ENCODE results near the gene AIF1L.
"Not testable (repeated sequence)": the region's sequence is repeated elsewhere in the genome, so short reads cannot be mapped to it uniquely, and the experiment has no call there.

The AIF1L gene

DNA sequence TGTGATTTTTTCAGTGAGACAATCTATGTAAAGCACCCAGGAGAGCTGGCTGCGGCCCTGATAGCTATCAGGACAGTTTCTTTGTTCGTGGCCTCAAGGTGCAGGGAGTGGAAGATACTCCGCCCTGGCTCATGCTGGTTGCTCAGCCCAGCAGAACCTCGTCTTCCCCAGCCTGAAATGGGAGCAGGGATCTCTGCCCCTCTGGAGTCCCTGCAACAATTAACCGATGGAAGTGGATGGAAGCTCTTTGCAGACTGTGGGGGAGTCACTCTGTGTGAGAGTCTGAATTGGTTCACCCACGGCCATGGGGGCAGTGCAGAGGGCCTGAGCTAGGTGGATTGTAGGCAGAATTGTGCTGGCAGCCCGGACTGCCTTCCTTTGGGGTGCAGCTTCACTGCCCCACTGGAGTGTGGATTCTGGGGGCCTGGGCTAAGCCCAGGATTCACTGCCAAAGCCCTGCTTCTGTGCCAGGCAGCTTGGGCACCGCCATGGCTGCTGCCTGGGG lies 2.8 kb downstream of the AIF1L start:
- DNase-seq (ENCODE audit: low read depth) = no peak

DNA sequence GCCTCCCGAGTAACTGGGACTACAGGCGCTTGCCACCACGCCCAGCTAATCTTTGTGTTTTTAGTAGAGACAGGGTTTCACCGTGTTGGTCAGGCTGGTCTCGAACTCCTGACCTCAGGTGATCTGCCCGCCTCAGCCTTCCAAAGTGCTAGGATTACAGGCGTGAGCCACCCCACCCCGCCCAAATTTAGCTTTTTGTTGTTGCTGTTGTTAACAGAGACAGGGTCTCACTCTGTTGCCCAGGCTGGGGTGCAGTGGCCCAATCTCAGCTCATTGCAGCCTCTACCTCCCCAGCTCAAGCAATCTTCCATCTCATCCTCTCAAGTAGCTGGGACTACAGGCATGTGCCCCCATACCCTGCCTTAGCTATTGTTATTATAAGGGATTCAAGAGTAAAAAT lies 3.5 kb downstream of the AIF1L start:
- DNase-seq (ENCODE audit: low read depth) = not testable (repeated sequence)

DNA sequence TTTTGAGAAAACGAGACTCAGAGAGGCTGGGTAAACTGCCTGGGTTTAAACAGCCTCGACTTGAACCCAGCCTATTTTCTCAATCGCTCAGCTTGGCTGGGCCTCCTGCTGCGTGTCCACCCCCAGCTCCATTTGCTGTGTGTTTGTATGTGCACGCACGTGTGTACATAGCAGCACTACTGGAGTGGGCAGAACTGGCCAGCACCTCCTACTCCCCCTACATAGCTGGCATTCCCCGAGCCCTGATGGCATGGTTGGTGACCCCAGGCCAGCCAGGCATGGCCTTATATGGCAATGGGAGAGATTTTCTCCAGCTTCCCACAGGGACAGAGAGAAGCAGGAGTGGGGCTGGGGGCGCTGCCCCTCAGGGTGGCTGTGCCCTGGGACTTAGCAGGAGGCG lies 4.1 kb downstream of the AIF1L start:
- DNase-seq (ENCODE audit: low read depth) = no peak

DNA sequence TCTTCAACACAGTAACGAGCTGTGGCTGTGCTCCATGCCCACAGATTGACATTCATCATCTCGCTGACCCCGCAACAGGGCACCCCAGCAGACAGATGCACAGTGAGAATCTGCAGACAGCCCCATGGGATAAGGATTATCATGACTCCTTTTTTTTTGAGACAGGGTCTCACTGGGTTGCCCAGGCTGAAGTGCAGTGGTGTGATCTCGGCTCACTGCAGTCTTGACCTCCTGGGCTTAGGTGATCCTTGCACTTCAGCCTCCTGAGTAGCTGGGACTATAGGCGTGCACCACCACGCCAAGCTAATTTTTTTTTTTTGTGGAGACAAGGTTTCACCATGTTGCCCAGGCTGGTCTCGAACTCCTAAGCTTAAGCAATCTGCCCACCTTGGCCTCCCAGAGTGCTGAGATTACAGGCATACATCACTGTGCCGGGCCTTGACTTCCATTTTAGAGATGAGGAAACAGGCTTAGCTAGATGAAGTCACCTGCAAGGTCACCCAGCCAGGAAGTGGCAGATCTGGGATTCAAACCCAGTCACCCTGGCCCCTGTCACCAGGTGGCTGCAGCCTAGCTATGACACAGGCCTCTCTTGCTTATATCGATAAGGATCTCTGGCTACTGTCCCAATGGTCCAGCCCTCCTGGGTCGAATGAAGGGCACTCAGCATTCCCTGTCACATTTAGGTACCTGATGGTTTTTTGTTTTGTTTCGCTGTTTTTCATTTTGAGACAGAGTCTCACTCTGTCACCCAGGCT lies 5.1 kb downstream of the AIF1L start:
- DNase-seq (ENCODE audit: low read depth) = no peak

DNA sequence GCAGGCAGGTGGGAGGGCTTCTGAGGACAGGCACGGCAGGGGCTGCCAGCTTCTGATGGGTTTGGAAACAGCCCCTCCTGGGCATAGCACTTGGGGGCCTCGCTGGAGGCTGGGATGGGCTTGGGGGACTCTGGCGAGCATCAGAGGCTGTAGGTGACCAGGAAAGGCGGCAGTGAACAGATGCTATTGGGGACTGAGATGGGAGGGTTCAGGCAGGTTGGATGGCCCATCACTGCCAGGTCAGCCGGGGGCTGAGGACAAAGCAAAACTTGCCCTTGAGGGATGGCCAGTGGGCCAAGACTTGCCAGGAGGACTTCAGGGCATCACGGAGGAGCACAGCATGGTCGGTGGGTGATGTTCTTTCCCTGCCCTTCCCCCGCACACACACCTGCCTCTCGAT lies 6.7 kb downstream of the AIF1L start:
- DNase-seq (ENCODE audit: low read depth) = no peak

DNA sequence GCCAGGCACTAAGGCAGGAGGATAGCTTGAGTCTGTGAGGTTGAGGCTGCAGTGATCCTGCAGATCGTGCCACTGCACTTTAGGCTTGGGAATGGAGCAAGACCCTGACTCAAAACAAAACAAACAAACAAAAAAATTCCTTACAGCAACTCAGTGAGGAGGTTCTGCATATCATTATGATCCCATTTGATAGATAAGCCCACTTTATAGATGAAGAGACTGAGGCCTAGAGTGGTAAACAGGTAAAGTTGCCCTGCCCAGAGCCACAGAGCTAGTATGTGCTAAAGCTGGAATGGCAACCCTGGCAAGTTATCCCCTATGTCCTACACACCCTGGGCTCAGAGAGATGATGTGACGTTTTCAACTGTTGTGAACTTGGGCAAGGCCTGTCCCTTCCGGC lies 7.2 kb downstream of the AIF1L start:
- DNase-seq (ENCODE audit: low read depth) = no peak

DNA sequence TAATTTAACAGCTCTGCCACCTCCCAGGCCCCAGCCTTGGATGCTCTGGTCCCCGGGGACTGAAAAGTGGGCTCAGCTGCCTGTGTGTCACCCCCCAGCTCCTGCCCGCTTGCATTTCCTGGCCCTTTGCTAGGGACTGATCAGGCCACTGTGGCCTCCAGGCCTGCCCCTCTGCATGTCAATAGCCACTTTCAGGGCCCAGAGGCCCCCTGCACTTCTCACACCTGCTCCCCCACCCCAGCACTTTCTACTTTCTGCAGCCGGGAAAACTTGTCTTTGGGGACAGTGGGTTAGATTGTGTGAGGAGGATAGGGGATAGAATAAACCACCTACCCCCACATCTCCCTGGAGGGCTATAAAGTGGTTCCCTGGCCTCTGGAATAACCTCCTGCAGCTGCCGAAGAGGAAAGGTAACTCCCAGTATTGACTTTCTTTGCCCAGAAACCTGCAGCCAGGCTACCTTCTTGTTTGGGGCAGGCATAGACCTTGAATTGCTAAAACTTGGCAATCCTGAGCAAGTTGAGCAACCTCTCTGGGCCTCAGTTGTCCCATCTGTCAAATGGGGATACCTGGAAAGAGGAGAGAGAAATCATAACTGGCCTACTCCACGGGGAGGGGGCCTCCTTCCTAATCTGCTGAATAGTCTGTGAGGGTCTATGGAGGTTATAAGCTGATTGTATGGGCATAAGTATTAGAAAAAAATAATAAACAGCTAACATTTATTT lies 7.8 kb downstream of the AIF1L start:
- no peak for DNase-seq (ENCODE audit: low read depth)

DNA sequence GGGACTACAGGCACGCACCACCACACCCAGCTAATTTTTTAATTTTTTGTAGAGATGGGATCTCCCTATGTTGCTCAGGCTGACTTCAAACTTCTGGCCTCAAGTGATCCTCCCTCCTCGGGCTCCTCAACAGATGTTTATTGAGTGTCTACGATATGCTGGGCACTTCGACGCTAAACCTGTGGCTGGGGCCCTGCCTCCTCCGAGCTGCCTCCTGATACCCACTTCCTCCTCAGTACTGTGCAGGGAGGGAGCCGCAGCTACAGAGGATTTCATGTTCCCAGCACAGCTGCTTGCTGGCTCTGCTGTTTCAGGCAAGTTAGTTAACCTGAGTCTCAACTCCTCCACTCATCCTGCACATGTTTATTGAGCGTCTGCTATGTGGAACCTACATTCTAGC lies 9.6 kb downstream of the AIF1L start:
- DNase-seq (ENCODE audit: low read depth) = no peak

DNA sequence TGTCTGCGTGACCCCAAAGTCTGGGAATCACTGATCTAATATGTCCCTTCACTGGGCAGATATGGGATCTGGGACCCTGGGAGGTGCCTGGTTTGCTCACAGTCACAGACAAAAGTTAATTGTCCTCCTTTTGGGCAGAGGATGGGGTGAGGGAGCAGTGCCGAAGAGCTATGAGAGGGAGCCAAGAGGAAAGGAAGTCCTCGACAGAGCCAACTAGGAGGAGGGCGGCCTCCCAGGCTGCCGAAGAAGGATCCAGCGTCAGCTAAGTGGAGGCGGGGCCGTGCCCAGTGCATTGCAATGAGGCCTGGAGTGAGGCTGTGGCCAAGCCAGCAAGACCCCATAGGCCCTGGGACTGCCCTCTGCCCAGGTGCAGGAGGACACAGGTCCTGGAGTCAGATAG lies 11.4 kb downstream of the AIF1L start:
- no peak for DNase-seq (ENCODE audit: low read depth)

DNA sequence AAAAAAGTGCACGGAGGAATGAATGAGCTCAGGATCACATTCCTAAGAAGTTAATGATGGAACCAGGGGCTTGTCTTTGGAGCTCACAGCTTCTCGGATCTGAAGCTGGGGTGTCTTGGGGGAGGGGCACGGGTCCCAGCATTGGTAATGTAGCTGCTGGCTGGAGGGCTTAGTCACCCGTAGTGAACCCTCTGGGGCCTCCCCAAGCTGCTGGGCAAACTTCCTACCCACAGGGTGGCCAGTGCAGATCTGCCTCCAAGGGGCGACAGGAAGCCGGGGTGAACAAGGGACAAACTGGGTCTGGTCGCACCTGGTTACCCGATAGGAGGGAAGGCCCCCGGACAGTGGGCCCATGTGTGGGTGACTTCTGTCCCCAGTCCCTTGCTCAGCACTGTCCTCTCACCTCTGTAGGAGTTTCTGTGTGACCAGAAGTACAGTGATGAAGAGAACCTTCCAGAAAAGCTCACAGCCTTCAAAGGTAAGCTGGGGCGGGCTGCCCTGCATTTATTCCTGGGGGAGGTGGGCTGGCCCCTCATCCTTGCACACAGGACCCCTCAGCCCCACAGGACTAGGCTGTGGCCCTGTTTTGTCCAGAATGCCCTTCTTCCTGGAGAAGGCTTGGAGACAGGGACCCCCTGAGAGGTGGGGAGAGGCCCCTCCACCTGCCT lies 15.0 kb downstream of the AIF1L start:
- DNase-seq (ENCODE audit: low read depth) = no peak

DNA sequence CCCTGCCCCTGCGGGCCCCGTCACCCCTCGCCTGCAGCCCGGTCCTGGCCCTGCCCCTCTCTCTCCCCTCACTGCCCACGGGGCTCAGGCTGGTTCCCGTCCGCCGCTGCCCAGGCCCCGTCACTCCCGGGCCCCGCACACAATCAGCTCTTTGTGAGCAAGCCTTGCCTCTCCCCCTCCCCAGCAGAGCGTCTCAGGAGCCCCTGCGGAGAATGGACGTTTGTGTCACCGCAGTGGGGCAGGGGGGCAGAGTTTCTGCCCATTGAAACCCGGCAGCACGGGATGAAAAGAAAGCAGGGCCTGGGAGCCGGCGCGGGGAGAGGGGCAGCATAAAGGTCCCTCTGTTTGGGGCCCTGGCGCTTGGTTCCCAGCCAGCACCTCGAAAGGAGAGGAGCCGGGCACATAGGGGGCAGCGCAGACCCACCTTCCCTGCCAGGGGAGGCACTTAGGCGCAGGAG lies 15.6 kb downstream of the AIF1L start:
- DNase-seq (ENCODE audit: low read depth) = no peak

DNA sequence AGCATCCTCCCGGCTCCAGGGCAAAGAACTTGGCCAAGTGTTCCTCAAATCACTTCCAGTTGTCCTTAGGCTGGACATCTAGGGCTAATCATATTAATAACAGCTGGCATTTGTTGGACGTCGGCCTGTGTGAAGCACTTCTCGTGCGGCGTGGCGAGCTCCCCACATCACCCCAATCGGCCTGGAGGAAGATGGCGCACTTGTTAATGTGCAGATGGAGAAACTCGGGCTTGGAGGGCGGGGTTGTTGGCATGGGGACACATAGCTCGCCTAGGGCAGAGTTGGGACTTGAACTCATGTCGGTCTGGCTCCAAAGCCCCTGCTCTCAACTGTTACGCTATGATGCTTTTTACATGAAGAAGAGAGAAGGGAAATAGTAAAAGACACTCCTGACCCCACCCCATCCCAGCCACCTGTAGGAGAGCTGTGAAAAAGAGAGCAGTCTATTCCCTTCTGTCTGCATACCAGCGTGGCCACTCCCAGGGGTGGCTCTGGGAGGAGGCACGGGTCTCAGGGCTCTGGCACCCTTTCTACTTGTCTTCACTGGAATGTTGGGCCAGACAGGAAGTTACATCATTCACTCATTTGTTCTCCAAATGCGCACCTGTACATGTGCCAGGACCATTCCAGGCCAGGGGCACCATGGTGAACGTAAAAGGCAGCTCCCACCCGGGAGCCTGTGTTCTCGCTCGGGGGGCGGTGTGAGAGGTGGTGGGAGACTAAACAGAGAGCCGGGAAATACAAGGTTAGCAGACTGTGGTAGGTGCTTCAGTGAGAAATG lies 16.2 kb downstream of the AIF1L start:
- no peak for DNase-seq (ENCODE audit: low read depth)

DNA sequence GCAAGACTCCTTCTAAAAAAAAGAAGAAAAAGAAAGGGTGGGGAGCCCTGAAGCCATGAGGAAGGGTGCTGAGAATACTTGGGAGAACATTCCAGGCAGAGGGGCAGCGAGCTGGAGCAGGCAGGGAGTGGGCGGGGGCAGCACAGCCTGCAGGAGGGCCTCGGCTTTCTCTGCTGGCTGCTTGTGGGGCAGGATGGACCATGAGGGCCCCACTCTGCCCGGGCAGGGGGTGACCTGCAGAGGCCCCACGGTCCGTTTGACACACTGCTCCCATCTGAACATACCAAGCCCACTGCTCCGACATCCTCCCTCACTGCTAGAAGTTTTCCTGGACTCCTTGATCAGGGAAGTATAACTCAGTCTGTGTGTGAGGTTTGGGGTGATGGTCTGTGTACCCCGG lies 17.3 kb downstream of the AIF1L start:
- no peak for DNase-seq (ENCODE audit: low read depth)

DNA sequence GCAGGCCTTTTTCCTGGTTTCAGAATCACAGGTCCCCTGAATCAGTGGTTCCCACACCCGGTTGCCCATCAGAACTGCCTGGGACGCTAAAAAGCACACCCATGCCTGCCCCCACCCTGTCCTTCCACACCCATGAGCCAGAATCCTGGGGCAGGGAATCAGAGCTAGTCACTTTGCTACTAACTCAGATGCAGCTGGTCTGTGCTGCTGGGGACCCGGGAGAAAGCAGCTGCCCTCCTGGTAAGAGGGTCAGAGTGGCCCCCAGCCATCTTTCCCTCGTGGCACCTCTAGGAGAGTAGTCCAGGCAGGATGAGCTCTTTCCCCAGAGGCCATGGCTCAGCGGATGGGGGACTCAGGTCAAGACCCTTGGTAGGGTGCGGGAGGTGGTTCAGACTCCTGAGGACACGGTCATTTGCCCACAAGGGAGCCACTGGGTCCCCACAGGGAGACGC lies 17.8 kb downstream of the AIF1L start:
- DNase-seq (ENCODE audit: low read depth) = no peak

DNA sequence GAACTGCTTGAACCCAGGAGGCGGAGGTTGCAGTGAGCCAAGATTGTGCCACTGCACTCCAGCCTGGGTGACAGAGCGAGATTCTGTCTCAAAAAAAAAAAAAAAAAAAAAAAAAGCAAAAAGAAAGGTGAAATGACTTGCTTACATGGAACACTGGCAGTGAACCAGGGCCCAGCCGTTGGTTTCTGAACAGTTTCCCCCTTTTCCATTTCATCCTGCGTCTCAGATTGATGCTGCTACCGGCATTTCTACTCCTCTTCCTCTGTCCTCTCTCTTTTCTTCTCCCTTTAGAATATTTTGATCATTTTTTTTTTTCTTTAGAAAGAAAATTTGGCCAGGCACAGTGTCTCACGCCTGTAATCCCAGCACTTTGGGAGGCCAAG lies 19.0 kb downstream of the AIF1L start:
- not testable (repeated sequence) for DNase-seq (ENCODE audit: low read depth)

DNA sequence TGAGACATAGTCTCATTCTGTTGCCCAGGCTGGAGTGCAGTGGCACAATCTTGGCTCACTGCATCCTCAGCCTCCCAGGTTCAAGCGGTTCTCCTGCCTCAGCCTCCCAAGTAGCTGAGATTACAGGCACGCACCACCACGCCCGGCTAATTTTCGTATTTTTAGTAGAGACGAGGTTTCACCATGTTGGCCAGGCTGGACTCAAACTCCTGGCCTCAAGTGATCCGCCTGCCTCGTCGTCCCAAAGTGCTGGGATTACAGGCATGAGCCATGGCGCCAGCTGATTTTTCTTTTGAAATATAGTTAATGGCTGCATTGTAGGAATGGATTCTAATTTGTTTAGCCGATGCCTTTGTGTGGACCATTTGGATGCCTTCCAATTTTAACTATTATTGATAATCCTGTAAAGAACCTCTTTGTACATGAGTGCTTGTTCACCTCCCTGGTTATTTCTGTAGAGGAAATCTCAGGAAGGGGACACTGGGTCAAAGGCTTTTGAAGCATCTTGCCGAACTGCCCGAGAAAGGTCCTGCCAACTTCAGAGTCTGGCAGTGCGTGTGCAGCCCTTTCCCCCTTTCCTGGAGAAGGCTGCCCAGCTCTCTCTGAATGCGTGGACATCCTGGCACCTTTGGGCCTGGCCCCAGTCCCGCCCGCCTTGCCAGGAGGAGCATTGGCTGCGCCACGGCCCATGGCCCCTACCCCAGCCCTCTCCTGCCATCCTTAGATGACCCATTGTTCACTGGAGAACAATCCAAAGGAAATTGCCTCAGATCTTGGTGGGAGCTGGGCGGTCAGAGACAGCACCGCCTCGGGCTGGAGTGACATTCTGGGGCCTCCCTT lies 20.2 kb downstream of the AIF1L start:
- DNase-seq (ENCODE audit: low read depth) = no peak

DNA sequence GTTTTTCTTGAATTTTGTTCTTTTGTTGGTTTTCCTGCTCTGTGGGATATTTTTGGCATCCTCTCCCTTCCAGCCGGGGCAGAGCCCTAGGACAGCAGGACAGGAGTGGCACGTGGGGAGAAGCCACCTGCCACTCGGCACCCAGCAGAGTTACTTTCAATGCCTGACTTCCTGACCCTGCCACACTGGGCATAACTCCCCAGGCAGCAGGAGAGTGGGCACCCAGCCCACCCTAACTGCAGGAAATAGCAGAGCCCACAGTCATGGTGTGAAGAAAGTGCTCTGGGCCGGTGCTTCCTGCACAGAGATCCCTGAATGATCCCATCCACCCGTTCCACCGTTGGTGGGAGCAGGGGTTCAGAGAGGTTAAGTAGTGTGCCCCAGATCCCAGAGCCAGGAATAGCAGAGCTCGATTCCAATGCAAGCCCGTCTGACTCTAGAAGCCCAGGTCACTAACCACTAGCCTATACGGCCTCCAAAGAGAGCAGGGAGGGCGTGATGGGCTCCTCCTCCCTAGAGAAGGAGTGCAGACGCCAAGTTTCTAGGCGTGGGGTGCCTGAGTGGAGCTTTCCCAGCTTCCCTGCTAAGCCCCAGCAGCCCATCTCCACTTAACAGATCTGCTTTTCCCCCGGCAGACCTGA lies 20.9 kb downstream of the AIF1L start:
- no peak for DNase-seq (ENCODE audit: low read depth)

DNA sequence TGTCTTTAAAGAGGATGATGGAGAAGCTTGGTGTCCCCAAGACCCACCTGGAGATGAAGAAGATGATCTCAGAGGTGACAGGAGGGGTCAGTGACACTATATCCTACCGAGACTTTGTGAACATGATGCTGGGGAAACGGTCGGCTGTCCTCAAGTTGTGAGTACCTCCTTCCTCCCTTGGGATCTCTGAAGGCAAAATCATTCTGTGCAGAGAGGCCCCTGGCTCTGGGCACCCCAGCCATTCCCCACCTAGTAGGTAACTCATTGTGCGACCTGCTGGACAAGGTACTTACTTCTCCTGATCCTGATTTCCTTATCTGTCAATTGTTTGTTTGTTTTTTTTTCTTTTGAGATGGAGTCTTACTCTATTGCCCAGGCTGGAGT lies 21.4 kb downstream of the AIF1L start:
- no peak for DNase-seq (ENCODE audit: low read depth)

DNA sequence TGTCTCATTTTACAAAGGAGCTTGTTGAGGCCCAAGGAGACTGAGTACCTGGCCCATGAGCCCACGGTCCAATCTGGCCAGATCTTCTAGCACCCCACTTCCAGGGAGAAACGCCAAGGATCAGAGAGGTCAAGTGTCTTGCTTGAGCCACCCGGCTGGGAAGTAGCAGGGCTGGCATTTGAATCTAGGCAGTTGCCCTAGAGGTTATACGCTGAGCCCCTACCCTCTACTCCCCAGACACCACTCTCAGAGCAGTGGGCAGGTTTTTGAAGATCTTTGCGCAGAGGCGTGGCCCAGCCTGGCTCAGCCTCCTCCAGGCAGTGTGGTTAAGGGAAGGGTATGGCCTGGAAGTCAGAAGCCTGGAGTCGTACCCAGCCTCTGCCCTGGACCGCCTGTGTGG lies 23.3 kb downstream of the AIF1L start:
- no peak for DNase-seq (ENCODE audit: low read depth)

DNA sequence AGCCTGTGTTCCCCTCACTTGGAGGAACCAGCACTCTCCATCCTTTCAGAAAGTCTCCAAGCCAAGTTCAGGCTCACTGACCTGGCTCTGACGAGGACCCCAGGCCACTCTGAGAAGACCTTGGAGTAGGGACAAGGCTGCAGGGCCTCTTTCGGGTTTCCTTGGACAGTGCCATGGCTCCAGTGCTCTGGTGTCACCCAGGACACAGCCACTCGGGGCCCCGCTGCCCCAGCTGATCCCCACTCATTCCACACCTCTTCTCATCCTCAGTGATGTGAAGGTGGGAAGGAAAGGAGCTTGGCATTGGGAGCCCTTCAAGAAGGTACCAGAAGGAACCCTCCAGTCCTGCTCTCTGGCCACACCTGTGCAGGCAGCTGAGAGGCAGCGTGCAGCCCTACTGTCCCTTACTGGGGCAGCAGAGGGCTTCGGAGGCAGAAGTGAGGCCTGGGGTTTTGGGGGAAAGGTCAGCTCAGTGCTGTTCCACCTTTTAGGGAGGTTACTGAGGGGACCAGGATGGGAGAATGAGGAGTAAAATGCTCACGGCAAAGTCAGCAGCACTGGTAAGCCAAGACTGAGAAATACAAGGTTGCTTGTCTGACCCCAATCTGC lies 24.4 kb downstream of the AIF1L start:
- DNase-seq (ENCODE audit: low read depth) = no peak
